ENCODE data around the gene VARS1. TPM values are rescaled to one million over a fixed set of nuclear protein-coding genes. Genes with fewer than 3 reads are reported as not detected.

VARS1 gene
- total RNA-seq, 2 experiments from 2014 or later, result 51.2 to 137 TPM

DNA sequence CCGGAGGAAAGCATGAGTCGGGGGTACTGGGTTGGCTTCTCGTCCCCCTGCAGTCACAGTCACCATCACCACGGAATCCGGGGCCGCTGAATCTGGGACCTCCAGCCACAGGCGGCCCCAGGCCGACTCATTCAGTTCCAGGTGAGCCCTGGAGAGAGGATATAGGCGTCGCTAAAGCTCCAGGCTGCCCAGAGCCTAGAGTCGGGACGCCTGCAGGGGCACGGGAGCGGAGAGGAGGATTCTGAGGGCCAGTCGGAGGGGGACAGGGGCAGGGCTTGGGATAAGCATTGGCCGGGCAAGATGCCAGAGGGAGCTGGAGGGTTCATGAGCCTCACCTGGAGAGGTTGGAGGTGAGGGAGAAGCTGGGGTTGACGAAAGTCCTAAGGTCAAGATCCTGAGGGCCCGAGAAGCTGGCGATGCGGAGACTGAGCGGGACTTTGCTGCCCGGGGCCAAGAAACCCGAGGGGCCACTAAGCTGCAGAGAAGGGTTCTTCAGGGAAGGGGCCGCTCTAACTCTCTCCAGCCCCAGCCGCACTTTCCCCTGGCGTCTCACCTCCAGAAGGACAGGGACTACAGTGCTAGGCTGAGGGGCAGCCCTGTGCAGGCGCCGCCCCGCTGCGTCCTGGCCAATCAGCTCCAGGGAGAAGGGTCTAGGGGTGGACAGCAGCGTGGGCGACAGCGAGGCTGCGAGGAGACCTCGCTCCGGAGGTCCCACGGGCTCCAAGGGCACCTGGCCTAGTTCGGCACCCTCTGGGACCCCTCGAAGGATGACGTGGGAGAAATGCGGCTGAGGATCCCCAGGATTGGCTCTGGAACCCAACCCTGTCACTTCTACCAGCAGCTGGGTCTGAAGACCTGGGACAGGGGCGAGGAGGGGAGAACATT lies 29.4 kb downstream of the VARS1 start:
- Histone ChIP-seq H3K4me3 (ENCODE audit: low read depth, low read length, poor library complexity, severe bottlenecking) (no peak overlapping the region), H3K4me1 (ENCODE audit: insufficient read depth, low read length, poor library complexity, severe bottlenecking) (no peaks in the 10 kb centered on the region), H2AFZ (ENCODE audit: low read length) (no peak overlapping the region), H3K4me2 (ENCODE audit: low read length) (no peak overlapping the region), H3K27ac (ENCODE audit: low read depth, low read length, poor library complexity, severe bottlenecking) (no peak overlapping the region), H3K9me3 (ENCODE audit: low read length) (no peaks in the 10 kb centered on the region), H3K36me3 (ENCODE audit: insufficient read depth, low read length) (peaks cover 47% of the 10 kb centered on the region), H3K79me2 (ENCODE audit: insufficient read depth, low read depth, low read length) (no peaks in the 10 kb centered on the region), H3K9me2 (ENCODE audit: insufficient read depth, low read length) (no peaks in the 10 kb centered on the region), H4K20me1 (ENCODE audit: insufficient read depth, low read length) (no peaks in the 10 kb centered on the region)
- no peak for DNase-seq (ENCODE audit: low spot score)
- intact Hi-C loops (cut with micrococcal nuclease; ENCODE audit: unreplicated experiment), result no loop called here
- CTCF ChIA-PET (ENCODE audit: unreplicated experiment), result no interaction called here
- no TSS peak for BruUV-seq (replicated peaks)
- POLR2A ChIA-PET, result interaction anchor here (1.2 kb wide), 1 partner anchor 26 kb away, joined by 3 read pairs; the partner anchor contains the start of gene MSH5
- TF ChIP-seq, protein P1, sequence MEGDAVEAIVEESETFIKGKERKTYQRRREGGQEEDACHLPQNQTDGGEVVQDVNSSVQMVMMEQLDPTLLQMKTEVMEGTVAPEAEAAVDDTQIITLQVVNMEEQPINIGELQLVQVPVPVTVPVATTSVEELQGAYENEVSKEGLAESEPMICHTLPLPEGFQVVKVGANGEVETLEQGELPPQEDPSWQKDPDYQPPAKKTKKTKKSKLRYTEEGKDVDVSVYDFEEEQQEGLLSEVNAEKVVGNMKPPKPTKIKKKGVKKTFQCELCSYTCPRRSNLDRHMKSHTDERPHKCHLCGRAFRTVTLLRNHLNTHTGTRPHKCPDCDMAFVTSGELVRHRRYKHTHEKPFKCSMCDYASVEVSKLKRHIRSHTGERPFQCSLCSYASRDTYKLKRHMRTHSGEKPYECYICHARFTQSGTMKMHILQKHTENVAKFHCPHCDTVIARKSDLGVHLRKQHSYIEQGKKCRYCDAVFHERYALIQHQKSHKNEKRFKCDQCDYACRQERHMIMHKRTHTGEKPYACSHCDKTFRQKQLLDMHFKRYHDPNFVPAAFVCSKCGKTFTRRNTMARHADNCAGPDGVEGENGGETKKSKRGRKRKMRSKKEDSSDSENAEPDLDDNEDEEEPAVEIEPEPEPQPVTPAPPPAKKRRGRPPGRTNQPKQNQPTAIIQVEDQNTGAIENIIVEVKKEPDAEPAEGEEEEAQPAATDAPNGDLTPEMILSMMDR (conservative IDR thresholded peaks at IDR 0.05; ENCODE audit: low read length), result no peak
- no peak for TF ChIP-seq EZH2phosphoT487 (IDR thresholded peaks at IDR 0.05; ENCODE audit: borderline replicate concordance, low read depth, low read length)

- ChIA-PET CTCF (ENCODE audit: unreplicated experiment) (no interaction called here), POLR2A (interaction anchor here (1.2 kb wide), 1 partner anchor 25 kb away, joined by 3 read pairs; the partner anchor contains the start of gene MSH5)
- TF ChIP-seq, protein P1 (conservative IDR thresholded peaks at IDR 0.05; ENCODE audit: low read length), result no peak
- no peak for TF ChIP-seq EZH2phosphoT487 (IDR thresholded peaks at IDR 0.05; ENCODE audit: borderline replicate concordance, low read depth, low read length)
- BruUV-seq (replicated peaks), result no TSS peak
- Histone ChIP-seq H3K27ac (ENCODE audit: low read depth, low read length, poor library complexity, severe bottlenecking) (no peak overlapping the region), H3K4me1 (ENCODE audit: insufficient read depth, low read length, poor library complexity, severe bottlenecking) (no peaks in the 10 kb centered on the region), H3K9me2 (ENCODE audit: insufficient read depth, low read length) (no peaks in the 10 kb centered on the region), H3K9me3 (ENCODE audit: low read length) (no peaks in the 10 kb centered on the region), H2AFZ (ENCODE audit: low read length) (no peak overlapping the region), H3K36me3 (ENCODE audit: insufficient read depth, low read length) (peaks cover 53% of the 10 kb centered on the region), H3K79me2 (ENCODE audit: insufficient read depth, low read depth, low read length) (no peaks in the 10 kb centered on the region), H4K20me1 (ENCODE audit: insufficient read depth, low read length) (no peaks in the 10 kb centered on the region), H3K4me3 (ENCODE audit: low read depth, low read length, poor library complexity, severe bottlenecking) (no peak overlapping the region), H3K4me2 (ENCODE audit: low read length) (no peak overlapping the region)
- intact Hi-C loops (cut with micrococcal nuclease; ENCODE audit: unreplicated experiment), result no loop called here
- DNase-seq (ENCODE audit: low spot score), result no peak
Measured at GRCh38 chr6:31765559-31765909, 30.0 kb downstream of the VARS1 start.

- ChIA-PET POLR2A (no interaction called here), CTCF (ENCODE audit: unreplicated experiment) (no interaction called here)
- TF ChIP-seq, protein P1 (conservative IDR thresholded peaks at IDR 0.05; ENCODE audit: low read length), result no peak
- no peak for TF ChIP-seq EZH2phosphoT487 (IDR thresholded peaks at IDR 0.05; ENCODE audit: borderline replicate concordance, low read depth, low read length)
- no peak for DNase-seq (ENCODE audit: low spot score)
- H3K4me1 ChIP-seq (ENCODE audit: insufficient read depth, low read length, poor library complexity, severe bottlenecking), result no peaks in the 10 kb centered on the region
- TSS peak; percentile 80 for BruUV-seq (replicated peaks)
- no peaks in the 10 kb centered on the region for H3K9me2 ChIP-seq (ENCODE audit: insufficient read depth, low read length)
- H3K4me3 ChIP-seq (ENCODE audit: low read depth, low read length, poor library complexity, severe bottlenecking), result no peak overlapping the region
- no peaks in the 10 kb centered on the region for H3K9me3 ChIP-seq (ENCODE audit: low read length)
- H3K36me3 ChIP-seq (ENCODE audit: insufficient read depth, low read length), result peaks cover 65% of the 10 kb centered on the region
- H3K27ac ChIP-seq (ENCODE audit: low read depth, low read length, poor library complexity, severe bottlenecking), result no peak overlapping the region
- H3K4me2 ChIP-seq (ENCODE audit: low read length), result no peak overlapping the region
- H4K20me1 ChIP-seq (ENCODE audit: insufficient read depth, low read length), result no peaks in the 10 kb centered on the region
- H3K79me2 ChIP-seq (ENCODE audit: insufficient read depth, low read depth, low read length), result no peaks in the 10 kb centered on the region
- intact Hi-C loops (cut with micrococcal nuclease; ENCODE audit: unreplicated experiment), result no loop called here
- no peak overlapping the region for H2AFZ ChIP-seq (ENCODE audit: low read length)
Measured at GRCh38 chr6:31764198-31764597, 31.4 kb downstream of the VARS1 start.

Data from OCI-LY7 (cell line).